ENCODE data around the gene HSPA4L. TPM values are rescaled to one million over a fixed set of nuclear protein-coding genes. Genes with fewer than 3 reads are reported as not detected.
A peak's percentile ranks its signal among the peaks of the same experiment; 100 is the strongest.

The HSPA4L gene
- total and polyA plus RNA-seq, 2 of the 4 experiments (the other 2 are of a cell fraction) = 0.84 to 2.3 TPM

- intact Hi-C loops (cut with micrococcal nuclease) = no loop called here
- Histone ChIP-seq H2AK9ac (replicated peaks; ENCODE audit: low read depth, low read length, poor library complexity) (no peak overlapping the region), H2BK20ac (ENCODE audit: low read depth, low read length) (no peak overlapping the region), H3K27ac (ENCODE audit: insufficient read depth, low read length) (no peak overlapping the region), H3K4me3 (ENCODE audit: insufficient read depth, low read depth, low read length) (no peak overlapping the region), H3K79me1 (ENCODE audit: low read depth in 1 of 2, low read length in 2 of 2) (peaks cover under 1 to 11% of the 10 kb centered on the region in 2 experiments; a peak in 2 of 4 replicates), H3K27me3 (ENCODE audit: control insufficient read depth, insufficient read depth, low read length) (no peaks in the 10 kb centered on the region), H3K4ac (ENCODE audit: low read depth, low read length) (no peak overlapping the region), H3K23ac (ENCODE audit: low read depth, low read length) (no peak overlapping the region), H3K9me3 (ENCODE audit: control insufficient read depth, insufficient read depth, low read length) (no peaks in the 10 kb centered on the region), H4K8ac (ENCODE audit: low read depth in 2 of 2, low read length in 2 of 2) (no peak overlapping the region), H4K5ac (ENCODE audit: low read depth, low read length) (no peak overlapping the region), H2BK15ac (ENCODE audit: low read depth, low read length) (no peak overlapping the region), H4K20me1 (ENCODE audit: insufficient read depth, low read length) (no peaks in the 10 kb centered on the region), H4K91ac (ENCODE audit: insufficient read depth, low read depth, low read length) (no peak overlapping the region), H3K36me3 (ENCODE audit: control insufficient read depth, insufficient read depth, low read length) (no peaks in the 10 kb centered on the region), H3K56ac (ENCODE audit: extremely low read depth, insufficient read depth, low read length) (no peak overlapping the region), H3K9me1 (ENCODE audit: insufficient read depth, low read length) (no peaks in the 10 kb centered on the region), H2AFZ (replicated peaks; ENCODE audit: low read length, poor library complexity) (peak overlapping the region; percentile 54), H2BK5ac (ENCODE audit: low read depth, low read length, poor library complexity, severe bottlenecking) (no peak overlapping the region), H3K18ac (ENCODE audit: low read depth, low read length) (no peak overlapping the region), H3K9ac (ENCODE audit: low read depth, low read length) (no peak overlapping the region), H3K4me1 (ENCODE audit: control insufficient read depth, insufficient read depth, low read length) (peaks cover 6% of the 10 kb centered on the region), H2AK5ac (ENCODE audit: low read depth, low read length) (no peak overlapping the region), H2BK120ac (ENCODE audit: low read depth, low read length) (no peak overlapping the region), H3K4me2 (ENCODE audit: low read depth, low read length) (no peak overlapping the region), H3K14ac (replicated peaks; ENCODE audit: low read depth, low read length) (no peak overlapping the region)
- in situ Hi-C loops (cut with MboI; ENCODE audit: low sequenced_read_pairs) = no loop called here
- BruUV-seq (replicated peaks) = no TSS peak
- CTCF ChIA-PET = no interaction called here
- DNase-seq = peak; percentile 89
- dilution Hi-C loops (cut with HindIII; ENCODE audit: low sequenced_read_pairs, unreplicated experiment) = no loop called here
- ATAC-seq (ENCODE audit: low read depth) = peak; percentile 98
- TF ChIP-seq RAD21 (IDR thresholded peaks at IDR 0.05; ENCODE audit: low read length) = no peak
- TF ChIP-seq FOS (IDR thresholded peaks at IDR 0.05; ENCODE audit: low read depth, low read length) = 0 out of 2 replicates have a peak, but pooled peaks have one; percentile 15
- WGBS, 2 experiments (ENCODE audit: extremely low coverage in 2 of 2, insufficient read length in 1 of 2) = 58% methylated on average over 3 of the region's 3 CpGs; no CpG with 5 or more reads in 1 of the 2 experiments
- POLR2A ChIA-PET (ENCODE audit: unreplicated experiment) = no interaction called here
Measured at GRCh38 chr4:127870688-127871087, 88.6 kb downstream of the HSPA4L start.
